ENCODE measurements around the gene DENND6A.
A peak's percentile ranks its signal among the peaks of the same experiment; 100 is the strongest.
"Not testable (repeated sequence)": the region's sequence is repeated elsewhere in the genome, so short reads cannot be mapped to it uniquely, and the experiment has no call there.

The DENND6A gene

DNA sequence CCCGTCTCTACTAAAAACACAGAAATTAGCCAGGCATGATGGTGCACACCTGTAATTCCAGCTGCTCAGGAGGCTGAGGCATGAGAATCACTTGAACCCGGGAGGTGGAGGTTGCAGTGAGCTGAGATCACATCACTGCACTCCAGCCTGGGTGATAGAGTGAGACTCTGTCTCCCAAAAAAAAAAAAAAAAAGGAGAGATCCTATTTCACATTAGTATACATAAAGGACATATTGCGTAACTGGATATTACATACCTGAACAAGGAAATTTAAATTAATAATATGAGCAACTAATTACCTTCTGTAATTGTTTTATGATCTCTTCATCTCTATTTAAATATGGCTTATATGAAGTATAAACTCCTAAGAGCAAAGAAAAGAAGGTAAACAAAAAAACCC is 58.6 kb downstream of the DENND6A start:
- DNase-seq = not testable (repeated sequence)

DNA sequence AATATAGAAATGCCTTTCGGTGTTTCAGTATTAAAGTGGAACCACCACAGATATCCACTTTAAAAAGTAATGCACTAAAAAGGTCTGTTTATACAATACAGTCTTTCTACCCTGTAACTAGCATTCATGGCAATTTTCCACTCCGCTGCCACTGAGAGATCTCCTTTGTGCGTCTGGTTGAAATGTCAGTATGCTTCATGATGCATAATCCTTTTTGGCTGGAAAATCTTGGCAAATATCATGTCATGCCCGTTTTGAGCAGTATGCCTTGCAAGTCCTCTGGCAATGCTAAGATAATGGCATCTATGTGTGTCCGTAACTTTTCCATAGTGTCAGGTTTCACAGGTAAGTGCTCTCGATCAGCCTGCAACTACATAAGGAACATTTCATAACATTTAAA is 64.9 kb downstream of the DENND6A start:
- DNase-seq = no peak

DNA sequence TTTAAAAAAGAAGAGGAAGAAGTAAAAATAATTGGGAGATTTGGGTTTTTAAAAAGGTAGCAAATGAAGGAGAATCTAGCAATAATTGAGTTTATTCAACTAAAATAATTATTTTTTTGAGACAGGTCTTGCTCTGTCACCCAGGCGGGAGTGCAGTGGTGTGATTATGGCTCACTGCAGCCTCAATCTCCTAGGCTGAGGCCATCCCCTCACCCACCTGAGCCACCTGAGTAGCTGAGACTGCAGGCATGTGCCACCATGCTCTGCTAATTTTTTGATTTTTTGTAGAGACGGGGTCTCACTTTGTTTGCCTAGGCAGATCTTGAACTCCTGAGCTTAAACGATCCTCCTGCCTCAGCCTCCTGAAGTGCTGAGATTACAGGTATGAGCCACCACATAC is 68.1 kb downstream of the DENND6A start:
- DNase-seq = no peak

DNA sequence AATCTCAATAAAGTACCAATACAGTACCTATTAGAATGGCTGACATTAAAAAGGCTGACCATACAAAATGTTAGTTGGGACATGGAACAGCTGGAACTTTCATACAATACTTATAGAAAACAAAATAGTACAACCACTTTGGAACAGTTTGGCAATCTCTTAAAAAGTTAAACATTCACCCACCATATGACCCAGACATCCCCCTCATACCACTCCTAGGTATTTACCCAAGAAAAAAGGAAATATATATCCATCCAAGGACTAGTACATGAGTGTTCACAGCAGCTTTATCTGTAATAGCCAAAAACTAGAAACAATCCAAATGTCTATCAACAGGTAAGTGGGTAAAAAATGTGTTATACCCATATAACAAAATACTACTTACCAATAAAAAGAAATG is 70.5 kb downstream of the DENND6A start:
- DNase-seq = no peak

DNA sequence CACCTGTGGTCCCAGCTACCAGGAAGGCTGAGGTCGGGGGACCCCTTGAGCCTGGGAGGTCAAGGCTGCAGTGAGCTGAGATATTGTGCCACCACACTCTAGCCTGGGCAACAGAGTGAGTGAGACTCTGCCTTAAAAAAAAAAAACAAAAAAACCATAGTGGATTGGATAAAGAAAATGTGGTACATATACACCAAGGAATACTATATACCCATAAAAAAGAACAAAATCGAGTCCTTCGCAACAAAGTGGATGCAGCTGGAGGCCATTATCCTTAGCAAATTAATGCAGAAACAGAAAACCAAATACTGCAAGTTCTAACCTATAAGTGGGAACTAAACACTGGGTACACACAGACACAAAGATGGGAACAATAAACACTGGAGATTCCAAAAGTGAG is 75.1 kb downstream of the DENND6A start:
- DNase-seq = no peak

DNA sequence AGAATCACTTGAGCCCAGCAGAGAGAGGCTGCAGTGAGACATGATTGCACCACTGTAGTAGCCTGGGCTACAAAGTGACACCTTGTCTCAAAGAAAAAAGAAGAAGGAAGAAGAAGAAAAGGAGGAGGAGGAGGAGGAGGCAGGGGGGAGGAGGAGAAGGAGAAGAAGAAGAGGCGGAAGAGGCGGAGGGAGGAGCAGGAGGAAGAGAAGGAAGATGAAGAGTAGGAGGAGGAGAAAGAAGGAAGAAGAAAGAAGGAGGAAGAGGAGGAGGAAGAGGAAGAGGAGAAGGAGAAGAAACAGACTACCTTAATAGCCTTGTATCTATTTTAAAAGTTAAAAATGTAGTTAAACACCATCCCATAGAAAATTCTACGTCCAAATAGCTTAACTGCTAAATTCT is 76.6 kb downstream of the DENND6A start:
- DNase-seq = no peak

DNA sequence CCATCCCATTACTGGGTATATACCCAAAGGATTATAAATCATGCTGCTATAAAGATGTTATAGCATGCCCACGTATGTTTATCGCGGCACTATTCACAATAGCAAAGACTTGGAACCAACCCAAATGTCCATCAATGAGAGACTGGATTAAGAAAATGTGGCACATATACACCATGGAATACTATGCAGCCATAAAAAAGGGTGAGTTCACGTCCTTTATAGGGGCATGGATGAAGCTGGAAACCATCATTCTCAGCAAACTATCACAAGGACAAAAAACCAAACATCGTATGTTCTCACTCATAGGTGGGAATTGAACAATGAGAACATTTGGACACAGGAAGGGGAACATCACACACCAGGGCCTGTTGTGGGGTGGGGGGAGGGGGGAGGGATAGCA is 81.0 kb downstream of the DENND6A start:
- not testable (repeated sequence) for DNase-seq

DNA sequence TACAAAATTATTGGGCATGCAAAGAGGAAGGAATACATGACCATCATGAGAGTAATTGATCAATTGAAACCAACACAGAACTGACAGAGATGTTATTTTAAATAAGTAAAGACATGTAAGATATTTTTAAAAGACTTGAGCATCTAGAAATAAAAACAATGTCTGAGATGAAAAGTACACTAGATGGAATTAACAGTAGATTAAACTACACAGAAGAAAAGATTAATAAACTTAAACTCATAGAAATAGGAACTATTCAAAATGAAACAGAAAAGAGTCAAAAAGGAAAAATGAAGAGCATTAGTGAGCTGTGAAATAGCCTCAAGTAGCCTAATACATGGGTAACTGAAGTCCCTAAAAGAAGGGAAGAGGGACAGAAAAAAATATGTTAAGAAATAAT is 87.2 kb downstream of the DENND6A start:
- no peak for DNase-seq

DNA sequence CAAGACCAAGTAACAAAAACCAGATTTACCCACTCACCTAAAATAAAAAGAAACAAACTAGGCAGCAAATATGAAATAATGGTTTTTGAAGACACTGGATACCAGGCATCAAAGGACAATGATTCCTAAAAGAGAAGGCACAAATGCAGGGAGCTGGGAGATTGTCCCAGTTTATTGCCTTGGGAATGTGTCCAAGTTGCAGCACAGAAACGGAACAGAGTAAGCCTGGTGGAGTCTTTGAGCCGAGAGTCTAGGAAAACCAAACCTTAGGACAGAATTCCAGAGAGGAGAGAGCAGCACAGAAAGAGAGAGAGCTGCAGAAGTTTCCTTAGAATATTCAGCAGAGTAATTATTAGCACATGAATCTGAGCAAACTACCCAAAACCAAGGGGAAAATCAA is 87.9 kb downstream of the DENND6A start:
- no peak for DNase-seq

DNA sequence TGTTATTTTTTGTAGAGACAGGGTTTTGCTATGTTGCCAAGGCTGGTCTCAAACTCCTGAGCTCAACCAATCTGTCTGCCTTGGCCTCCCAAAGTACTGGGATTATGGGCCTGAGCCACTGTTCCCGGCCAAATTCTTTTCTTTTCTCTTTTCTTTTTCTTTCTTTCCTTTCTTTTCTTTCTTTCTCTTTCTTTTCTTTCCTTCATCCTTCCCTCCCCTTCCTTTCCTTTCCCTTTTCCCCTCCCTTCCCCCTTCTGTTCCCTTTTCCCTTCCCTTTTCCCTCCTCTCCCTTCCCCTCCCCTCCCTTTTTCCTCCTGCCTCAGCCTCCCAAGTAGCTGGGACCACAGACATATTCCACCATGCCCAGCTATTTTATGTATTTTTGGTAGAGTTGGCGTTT is 92.7 kb downstream of the DENND6A start:
- DNase-seq = no peak

DNA sequence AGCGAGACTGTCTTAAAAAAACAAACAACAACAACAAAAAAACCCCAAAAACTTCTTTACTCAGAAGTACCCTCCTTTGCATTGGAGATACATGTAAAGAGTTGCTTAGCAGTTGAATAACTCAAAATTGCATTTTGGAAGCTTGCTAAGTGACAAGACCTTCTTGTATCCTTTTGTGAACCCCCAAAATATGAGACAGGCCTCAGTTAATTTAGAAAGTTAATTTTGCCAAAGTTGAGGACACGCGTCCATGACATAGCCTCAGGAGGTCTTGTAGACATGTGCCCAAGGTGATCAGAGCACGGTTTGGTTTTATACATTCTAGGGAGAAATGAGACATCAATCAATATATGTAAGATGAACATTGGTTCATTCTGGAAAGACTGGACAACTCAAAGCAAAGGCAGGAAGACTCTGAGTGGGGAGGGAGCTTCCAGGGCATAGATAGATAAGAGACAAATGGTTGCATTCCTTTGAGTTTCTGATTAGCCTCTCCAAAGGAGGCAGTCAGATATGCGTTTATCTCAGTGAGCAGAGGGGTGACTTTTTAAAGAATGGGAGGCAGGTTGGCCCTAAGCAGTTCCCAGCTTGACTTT is 94.0 kb downstream of the DENND6A start:
- DNase-seq = no peak

DNA sequence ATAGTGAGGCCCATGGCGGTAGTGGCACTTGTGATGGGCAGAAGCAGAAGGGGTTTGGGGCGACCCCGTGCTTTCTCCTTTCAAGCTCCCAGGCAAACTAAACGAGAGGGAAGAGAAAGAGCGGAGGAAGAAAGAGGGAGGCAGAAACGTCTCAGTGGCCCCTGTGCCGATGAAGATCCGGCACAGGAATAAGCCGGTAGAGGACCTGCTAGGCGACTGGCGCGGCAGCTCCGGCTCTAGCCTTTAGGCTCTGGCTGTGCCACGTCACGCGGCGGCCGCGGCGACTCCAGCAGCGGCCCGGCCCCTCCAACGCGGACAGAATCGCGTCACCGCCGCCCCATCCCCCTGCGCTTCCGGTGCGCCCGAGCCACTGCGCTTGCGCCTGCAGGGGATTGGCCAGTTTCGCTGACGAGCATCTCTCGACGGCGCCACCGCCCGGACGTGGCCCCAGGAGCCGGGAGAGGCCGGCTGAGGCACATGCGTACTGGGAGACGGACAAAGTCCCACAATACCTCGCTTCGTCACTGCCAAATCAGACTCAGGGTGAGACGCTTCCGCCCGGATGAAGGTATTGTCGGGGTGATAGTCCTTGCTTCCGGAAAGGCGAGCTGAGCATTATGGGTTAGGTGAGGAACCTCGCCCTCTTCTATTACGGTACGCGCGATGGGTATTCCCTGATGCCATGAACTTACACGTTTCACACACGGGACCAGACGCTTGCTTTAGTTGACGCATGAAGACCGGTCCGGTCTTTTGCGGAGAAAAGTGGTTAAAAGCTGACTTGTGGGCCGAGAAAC is 95.6 kb downstream of the DENND6A start, which contains the start of gene ARF4:
TSS of gene ARF4 (minus strand) at position 218 of the 797 bp plus-strand sequence. CDS start at position 14, 204 bp downstream.
- peak; percentile 100 for DNase-seq

DNA sequence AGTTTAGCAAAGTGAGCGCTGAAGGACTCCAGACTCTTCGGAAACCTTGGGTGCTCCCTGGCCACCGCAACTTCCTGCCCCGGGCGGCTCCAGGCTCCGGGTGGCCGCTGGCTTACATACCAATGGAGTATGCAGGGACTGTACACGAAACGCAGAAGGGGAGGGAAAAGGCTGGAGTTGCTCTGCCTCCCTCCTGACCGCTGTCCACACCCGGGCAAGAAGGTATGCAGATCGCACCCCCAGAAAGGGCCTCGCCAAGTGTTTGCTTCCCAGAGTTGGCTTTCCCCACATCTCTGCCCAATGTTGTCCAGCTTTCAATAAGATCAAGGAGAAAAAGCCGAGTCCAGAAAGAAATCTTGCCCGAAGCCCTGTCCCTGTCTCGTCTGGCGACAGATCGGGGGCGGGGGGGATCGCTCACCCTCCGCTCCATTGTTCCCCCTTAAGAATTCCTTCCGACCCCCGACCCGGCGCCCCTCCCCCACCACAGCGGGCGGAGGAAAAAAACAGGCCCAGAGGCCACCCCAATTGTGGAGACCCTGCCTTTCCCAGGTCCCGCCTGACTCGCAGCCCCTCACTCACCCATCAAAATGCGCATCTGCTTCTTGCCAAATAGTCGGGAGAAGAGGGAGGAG is 96.3 kb downstream of the DENND6A start:
- DNase-seq = peak; percentile 70

DNA sequence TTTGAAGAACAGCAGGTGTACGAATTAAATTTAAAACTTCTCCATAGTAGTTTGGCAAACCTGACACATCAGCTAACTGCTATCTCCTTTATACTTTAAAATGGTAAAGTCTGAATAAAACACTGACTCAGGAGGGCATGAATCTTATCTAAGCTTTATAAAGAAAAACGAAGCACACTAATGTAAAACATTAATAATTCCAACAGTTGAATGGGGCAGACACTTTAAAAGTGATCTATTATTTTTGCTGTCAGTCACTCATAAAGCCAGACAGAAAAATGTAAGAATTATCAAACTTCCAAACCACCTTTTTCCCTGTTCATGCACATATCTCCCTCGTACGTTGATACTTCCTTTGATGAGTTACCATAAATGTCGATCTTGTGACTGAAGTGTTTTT is 98.3 kb downstream of the DENND6A start:
- DNase-seq = no peak

DNA sequence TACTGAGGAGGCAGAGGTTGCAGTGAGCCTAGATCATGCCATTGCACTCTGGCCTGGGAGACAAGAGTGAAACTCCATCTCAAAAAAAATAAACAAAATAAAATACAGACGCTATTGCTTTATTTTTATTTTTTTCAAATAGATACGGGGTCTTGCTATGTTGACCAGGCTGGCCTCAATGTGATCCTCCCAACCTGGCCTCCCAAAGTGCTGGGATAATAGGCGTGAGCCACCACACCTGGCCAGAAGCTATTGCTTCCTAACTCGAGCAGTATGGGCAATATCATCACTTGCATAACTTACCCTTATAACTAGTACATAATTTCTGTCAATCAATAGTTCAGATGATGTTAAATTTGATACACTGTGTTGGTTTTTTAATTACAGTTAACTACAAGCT is 98.7 kb downstream of the DENND6A start:
- DNase-seq = no peak

DNA sequence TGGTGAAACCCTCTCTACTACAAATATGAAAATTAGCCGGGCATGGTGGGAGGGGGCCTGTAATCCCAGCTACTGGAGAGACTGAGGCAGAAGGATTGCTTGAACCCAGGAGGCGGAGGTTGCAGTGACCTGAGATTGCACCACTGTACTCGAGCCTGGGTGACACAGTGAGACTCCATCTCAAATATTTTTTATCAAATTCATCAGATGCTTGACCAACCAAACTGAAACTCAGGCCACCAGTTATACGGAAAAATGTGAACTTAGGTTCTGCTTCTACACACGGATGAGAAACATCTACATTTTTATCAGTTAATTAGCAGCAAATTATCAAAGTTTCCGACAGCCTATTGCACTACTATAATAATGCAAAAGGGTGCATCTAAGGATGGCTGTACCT is 100.6 kb downstream of the DENND6A start:
- no peak for DNase-seq

DNA sequence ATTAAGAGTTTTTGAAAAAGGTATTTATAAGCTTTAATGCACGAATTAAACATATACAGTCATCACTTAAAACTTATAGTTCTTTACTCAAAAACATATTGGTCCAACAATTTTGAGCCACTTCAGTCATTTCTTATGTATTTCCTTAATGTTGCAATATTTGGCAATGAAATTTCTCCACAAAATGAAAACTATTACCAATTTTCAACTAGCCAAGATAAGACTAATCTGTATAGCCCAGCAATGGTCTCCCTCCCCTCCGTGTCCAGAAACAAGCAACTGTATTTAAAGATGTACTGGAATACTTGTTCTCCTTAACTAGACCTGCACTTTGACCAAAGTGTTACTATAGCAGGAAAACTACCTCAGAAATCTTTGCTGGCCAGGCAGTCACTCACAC is 105.0 kb downstream of the DENND6A start:
- no peak for DNase-seq

DNA sequence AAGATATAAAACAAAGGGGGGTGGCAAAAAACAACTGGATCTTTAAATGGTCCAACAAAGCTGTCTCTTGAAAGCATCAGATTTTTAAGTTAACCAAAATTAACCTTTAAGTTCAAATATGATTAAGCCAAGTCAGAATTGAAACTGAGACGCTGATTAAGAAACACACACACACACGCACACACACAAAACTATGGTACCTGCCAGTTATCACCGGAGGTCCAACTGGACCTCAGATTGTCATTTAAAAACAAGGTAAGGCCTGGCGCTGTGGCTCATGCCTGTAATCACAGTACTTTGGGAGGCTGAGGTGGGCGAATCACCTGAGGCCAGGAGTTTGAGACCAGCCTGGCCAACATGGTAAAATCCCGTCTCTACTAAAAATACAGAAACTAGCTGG is 106.1 kb downstream of the DENND6A start:
- DNase-seq = no peak

DNA sequence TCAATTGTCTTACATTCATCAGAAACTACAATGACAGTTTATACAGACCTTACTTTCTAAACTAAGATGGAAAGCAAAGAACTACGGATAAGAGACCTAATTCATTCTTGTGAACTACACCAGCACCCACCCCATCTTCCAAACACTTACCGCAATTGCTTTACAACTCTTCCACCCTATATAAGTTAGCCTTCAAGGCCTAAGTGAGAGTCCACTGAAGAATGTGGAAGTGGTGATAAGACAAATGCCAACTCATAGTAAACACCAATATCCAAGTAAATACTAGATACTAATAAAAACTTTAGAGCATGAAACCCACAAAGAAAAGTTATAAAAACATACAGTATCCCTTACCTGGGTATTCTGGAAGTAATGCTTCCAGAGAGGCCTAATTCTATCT is 109.3 kb downstream of the DENND6A start:
- DNase-seq = no peak

DNA sequence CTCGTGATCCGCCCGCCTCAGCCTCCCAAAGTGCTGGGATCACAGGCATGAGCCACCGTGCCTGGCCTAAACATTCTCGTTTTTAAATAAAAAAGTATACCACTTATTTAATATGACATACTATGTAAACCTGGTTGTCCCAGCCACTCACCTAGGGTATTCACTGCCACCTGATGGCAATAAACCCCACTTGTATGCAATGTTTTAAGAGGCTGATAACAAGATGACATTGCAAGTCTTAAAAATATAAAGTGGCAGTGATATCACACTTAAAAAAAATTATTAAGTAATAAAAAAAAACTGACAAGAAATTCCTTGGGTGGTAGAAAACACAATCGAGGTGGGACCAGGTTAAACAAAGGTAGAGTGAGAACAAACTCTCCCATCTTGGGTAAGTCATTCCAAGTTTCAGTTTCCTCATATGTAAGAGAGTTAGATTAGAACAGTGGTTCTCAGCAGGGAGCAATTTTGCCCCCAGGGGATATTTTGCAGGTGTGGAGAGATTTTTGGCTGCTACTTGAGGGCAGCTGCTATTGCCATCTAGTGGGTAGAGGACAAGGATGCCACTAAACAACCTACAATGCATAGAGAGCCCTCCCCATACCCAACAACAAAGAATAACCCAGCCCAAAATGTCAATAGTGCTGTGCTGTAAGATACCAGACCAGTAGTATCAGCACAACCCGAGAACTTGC is 110.3 kb downstream of the DENND6A start:
- peak; percentile 27 for DNase-seq

DNA sequence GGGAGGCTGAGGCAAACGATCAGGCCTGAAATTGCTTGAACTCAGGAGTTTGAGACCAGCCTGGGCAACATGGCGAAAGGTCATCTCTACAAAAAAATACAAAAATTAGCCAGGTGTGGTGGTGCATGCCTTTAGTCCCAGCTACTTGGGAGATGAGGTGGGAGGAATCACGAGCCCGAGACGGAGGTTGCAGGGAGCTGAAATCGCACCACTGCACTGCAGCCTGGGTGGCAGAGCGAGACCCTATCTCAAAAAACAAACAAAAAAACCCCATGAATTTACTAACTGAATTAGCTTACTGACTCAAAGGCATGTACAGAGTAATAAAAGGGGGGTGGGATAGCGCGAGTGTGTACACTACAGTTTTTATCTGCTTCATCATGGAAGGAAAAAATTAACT is 115.1 kb downstream of the DENND6A start:
- DNase-seq = no peak

DNA sequence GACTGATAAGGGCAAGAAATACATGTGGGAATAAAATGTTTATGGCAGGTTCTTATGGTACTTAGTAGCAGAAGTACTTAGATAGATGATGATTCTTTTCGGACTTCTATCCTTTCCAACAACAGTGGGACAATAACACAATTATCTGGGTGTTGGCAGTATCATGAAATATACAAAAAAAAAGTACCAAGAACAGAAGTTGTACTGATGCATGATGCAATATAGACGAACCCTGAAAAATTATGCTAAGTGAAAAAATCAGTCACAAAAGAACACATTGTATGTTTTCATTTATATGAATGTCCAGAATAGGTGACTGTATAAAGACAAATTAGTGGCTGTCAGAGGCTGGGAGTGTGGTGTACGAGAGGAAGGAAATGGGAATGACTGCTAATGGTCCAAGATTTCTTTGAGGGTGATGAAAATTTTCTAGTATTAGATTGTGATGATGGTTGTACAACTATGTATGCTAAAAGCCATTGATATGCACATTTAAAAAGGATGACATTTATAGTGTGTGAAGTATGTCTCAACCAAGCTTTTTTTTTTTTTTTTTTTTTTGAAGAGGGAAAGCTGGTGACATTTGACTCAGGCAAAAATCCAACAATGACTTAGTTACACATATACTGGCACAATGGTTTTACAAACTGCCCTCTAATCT is 116.8 kb downstream of the DENND6A start:
- DNase-seq = no peak

Measured in CD4-positive, alpha-beta T cell treated with Interleukin-10 for 1 hour (primary cell).